CD14-positive monocyte (primary cell): Measurements from ENCODE around the gene KREMEN1. TPM values are rescaled to one million over a fixed set of nuclear protein-coding genes. Genes with fewer than 3 reads are reported as not detected.

Experiments
- DNase-seq, 3 donors: peaks; one replicate each; pipeline ENCODE4 v3.0.0-alpha.2; 2011 to 2022
- H2AFZ ChIP-seq: 2 replicates; pipeline ENCODE4 v1.6.0; 2012; ENCODE audit warnings: mild to moderate bottlenecking, low read depth, low read length, inconsistent platforms; ENCODE audit not compliant: insufficient read depth, poor library complexity, severe bottlenecking
- H3K27ac ChIP-seq, 2 donors: 1 replicate in 1 of 2; 2 replicates in 1 of 2; pipeline ENCODE4 v1.5.1; 2012 to 2013; ENCODE audit warnings: low read length in 2 of 2, control low read depth in 1 of 2, inconsistent platforms in 1 of 2, low read depth in 1 of 2, mild to moderate bottlenecking in 1 of 2
- H3K27me3 ChIP-seq, 2 donors: one replicate each; pipeline versions ENCODE4 v1.6.0 to v1.6.1; 2011 to 2013; ENCODE audit warnings: low read length in 2 of 2; ENCODE audit not compliant: control insufficient read depth in 2 of 2, insufficient read depth in 2 of 2
- H3K36me3 ChIP-seq, 2 donors: replicated peaks in 1 of 2; 1 replicate in 1 of 2; 2 replicates in 1 of 2; pipeline versions ENCODE4 v1.5.1 to v1.6.1; 2012 to 2013; ENCODE audit warnings: low read length in 2 of 2, control low read depth in 1 of 2, inconsistent platforms in 1 of 2, mild to moderate bottlenecking in 1 of 2; ENCODE audit not compliant: insufficient read depth in 2 of 2, control insufficient read depth in 1 of 2
- H3K4me1 ChIP-seq, 2 donors: 1 replicate in 1 of 2; 2 replicates in 1 of 2; pipeline versions ENCODE4 v1.5.1 to v1.6.1; 2012 to 2013; ENCODE audit warnings: low read length in 2 of 2, control low read depth in 1 of 2, inconsistent platforms in 1 of 2, mild to moderate bottlenecking in 1 of 2, moderate library complexity in 1 of 2; ENCODE audit not compliant: insufficient read depth in 2 of 2, control insufficient read depth in 1 of 2
- H3K4me2 ChIP-seq: replicated peaks from 2 replicates; pipeline ENCODE3; 2012; ENCODE audit warnings: low read length, moderate library complexity, mild to moderate bottlenecking; ENCODE audit not compliant: poor library complexity, severe bottlenecking; ENCODE audit errors: extremely low read depth
- H3K4me3 ChIP-seq, 3 experiments: fragments of 200-600 bp in 1 of 3; sonication (generic) in 1 of 3; replicated peaks in 1 of 3; 1 replicate in 2 of 3; 2 replicates in 1 of 3; pipeline ENCODE4 v1.5.1; 2011 to 2013; ENCODE audit warnings: low read length in 3 of 3, mild to moderate bottlenecking in 3 of 3, control low read depth in 2 of 3, low read depth in 2 of 3, inconsistent platforms in 1 of 3, moderate library complexity in 1 of 3
- H3K79me2 ChIP-seq: 2 replicates; pipeline ENCODE4 v1.6.0; 2012; ENCODE audit warnings: mild to moderate bottlenecking, control low read depth, inconsistent platforms, low read length, moderate library complexity; ENCODE audit not compliant: insufficient read depth
- H3K9ac ChIP-seq: 2 replicates; pipeline ENCODE4 v1.6.0; 2017; ENCODE audit warnings: low read length, mild to moderate bottlenecking; ENCODE audit not compliant: insufficient read depth, poor library complexity, severe bottlenecking
- H3K9me3 ChIP-seq, 2 donors: replicated peaks in 1 of 2; 1 replicate in 1 of 2; 2 replicates in 1 of 2; pipeline versions ENCODE4 v1.5.1 to v1.6.1; 2012 to 2013; ENCODE audit warnings: low read length in 2 of 2, control low read depth in 1 of 2; ENCODE audit not compliant: control insufficient read depth in 1 of 2, insufficient read depth in 1 of 2
- H4K20me1 ChIP-seq: 2 replicates; pipeline ENCODE4 v1.6.0; 2012; ENCODE audit warnings: mild to moderate bottlenecking, low read length, control low read depth, moderate library complexity; ENCODE audit not compliant: insufficient read depth
- H3K27ac Mint-ChIP-seq, 7 donors: one replicate each; pipeline ENCODE4 v1.8.0; 2020; ENCODE audit warnings: mild to moderate bottlenecking in 7 of 7, mixed read lengths in 7 of 7, moderate library complexity in 6 of 7, inconsistent platforms in 2 of 7
- H3K27me3 Mint-ChIP-seq, 3 donors: one replicate each; pipeline ENCODE4 v1.8.0; 2021 to 2022; ENCODE audit warnings: low read depth in 3 of 3, mild to moderate bottlenecking in 3 of 3, mixed read lengths in 3 of 3, moderate library complexity in 3 of 3, inconsistent platforms in 1 of 3
- H3K36me3 Mint-ChIP-seq, 2 donors: one replicate each; pipeline ENCODE4 v1.8.0; 2020; ENCODE audit warnings: mixed read lengths in 2 of 2, inconsistent platforms in 1 of 2, mild to moderate bottlenecking in 1 of 2
- H3K4me1 Mint-ChIP-seq: one replicate; pipeline ENCODE4 v1.8.0; 2020; ENCODE audit warnings: mild to moderate bottlenecking, mixed read lengths
- H3K4me3 Mint-ChIP-seq, 2 donors: one replicate each; pipeline ENCODE4 v1.8.0; 2020; ENCODE audit warnings: mild to moderate bottlenecking in 2 of 2, mixed read lengths in 2 of 2, moderate library complexity in 1 of 2
- H3K9me3 Mint-ChIP-seq, 7 donors: one replicate each; pipeline ENCODE4 v1.8.0; 2020 to 2022; ENCODE audit warnings: mixed read lengths in 7 of 7, mild to moderate bottlenecking in 6 of 7, moderate library complexity in 6 of 7, inconsistent platforms in 2 of 7
- WGBS: methylation state at CpG from one replicate; pipeline ENCODE4 v1.1.5; 2013; ENCODE audit warnings: missing lambda C conversion rate; ENCODE audit not compliant: insufficient coverage; 5-methylcytosine and 5-hydroxymethylcytosine counted together
- intact Hi-C, 2 donors: fragments of 100-400 bp; cut with micrococcal nuclease; formaldehyde crosslinking; loops; one replicate each; pipeline versions ENCODE4 v1.15.0 to v1.15.1; 2023
- polyA plus RNA-seq, 3 donors: library from polyadenylated mRNA; depleted of rRNA in 1 of 3; unstranded in 2 of 3; stranded (reverse) in 1 of 3; fragments of 300-500 nt in 2 of 3; fragments of >200 nt in 1 of 3; fragmentation: Illumina TruSeq in 2 of 3; gene quantifications; 1 replicate in 2 of 3; 2 replicates in 1 of 3; pipeline ENCODE4 v1.2.3, GENCODE V29; 2012 to 2021
- TF ChIP-seq, protein P1 (sequence below): fragments of 200-600 bp; IDR thresholded peaks from one replicate; pipeline ENCODE4 v1.8.0; 2022; ENCODE audit warnings: antibody characterized with exemption, mild to moderate bottlenecking

KREMEN1 gene
- polyA plus RNA-seq, 3 donors, result 0.47 to 1.6 (median 0.69) TPM

DNA sequence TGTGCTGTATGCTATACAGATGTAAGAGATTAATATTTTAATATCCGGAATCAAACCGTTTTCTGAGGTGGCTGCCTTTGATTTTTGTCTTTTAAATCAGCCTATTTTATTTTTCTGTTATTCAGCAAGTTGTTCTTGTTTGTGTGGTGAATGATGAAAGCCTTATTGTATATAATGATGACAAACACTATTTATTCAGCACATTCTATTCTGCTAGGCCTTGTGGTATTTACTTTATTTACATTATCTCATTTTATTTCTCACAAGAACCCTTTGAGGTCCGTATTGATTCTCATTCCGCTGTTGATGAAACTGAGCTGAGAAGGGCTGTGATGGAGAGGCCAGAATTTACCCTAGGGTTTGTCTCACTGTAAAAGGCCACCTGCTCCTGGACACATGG is 40.5 kb downstream of the KREMEN1 start:
- intact Hi-C loops, result no loop called here
- no peak for DNase-seq
- H3K27me3 ChIP-seq, result no peaks in the 10 kb centered on the region
- no peaks in the 10 kb centered on the region for H3K9me3 ChIP-seq
- Mint-ChIP-seq H3K36me3 (no peaks in the 10 kb centered on the region), H3K4me3 (no peak overlapping the region), H3K27ac (no peak overlapping the region), H3K27me3 (peaks cover 2 to 6% (median 3%) of the 10 kb centered on the region in 3 donors), H3K9me3 (peaks cover 0 to 4% (median 0%) of the 10 kb centered on the region in 7 donors), H3K4me1 (peaks cover 17% of the 10 kb centered on the region)
- no peaks in the 10 kb centered on the region for H3K79me2 ChIP-seq
- H3K4me3 ChIP-seq, result no peak overlapping the region
- H2AFZ ChIP-seq, result no peak overlapping the region
- TF ChIP-seq, protein P1, sequence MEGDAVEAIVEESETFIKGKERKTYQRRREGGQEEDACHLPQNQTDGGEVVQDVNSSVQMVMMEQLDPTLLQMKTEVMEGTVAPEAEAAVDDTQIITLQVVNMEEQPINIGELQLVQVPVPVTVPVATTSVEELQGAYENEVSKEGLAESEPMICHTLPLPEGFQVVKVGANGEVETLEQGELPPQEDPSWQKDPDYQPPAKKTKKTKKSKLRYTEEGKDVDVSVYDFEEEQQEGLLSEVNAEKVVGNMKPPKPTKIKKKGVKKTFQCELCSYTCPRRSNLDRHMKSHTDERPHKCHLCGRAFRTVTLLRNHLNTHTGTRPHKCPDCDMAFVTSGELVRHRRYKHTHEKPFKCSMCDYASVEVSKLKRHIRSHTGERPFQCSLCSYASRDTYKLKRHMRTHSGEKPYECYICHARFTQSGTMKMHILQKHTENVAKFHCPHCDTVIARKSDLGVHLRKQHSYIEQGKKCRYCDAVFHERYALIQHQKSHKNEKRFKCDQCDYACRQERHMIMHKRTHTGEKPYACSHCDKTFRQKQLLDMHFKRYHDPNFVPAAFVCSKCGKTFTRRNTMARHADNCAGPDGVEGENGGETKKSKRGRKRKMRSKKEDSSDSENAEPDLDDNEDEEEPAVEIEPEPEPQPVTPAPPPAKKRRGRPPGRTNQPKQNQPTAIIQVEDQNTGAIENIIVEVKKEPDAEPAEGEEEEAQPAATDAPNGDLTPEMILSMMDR, result no peak
- no peak overlapping the region for H3K9ac ChIP-seq
- H3K4me2 ChIP-seq, result no peak overlapping the region
- H3K36me3 ChIP-seq, result no peaks in the 10 kb centered on the region
- peaks cover 10 to 18% of the 10 kb centered on the region in 2 donors for H3K4me1 ChIP-seq
- no peak overlapping the region for H3K27ac ChIP-seq
- no CpG with 5 or more reads among the region's 4 CpGs for WGBS
- H4K20me1 ChIP-seq, result no peaks in the 10 kb centered on the region

DNA sequence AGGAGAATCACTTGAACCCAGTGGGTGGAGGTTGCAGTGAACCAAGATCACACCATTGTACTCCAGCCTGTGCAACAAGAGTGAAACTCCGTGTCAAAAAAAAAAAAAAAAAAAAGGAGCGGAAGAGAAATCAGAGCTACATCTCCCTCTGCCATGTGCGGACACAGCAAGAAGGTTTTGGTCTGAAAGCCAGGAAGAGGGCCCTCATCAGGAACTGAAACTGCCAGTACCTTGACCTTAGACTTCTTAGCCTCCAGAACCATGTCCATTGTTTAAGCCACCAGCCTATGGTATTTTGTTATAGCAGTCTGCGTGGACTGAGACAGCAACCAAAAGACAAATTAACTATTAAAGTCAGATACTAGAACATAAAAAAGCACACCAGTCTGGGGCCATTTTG is 41.6 kb downstream of the KREMEN1 start:
- intact Hi-C loops, result no loop called here
- Histone ChIP-seq H3K27ac (no peak overlapping the region), H3K79me2 (no peaks in the 10 kb centered on the region), H3K4me1 (peaks cover 15 to 24% of the 10 kb centered on the region in 2 donors), H3K27me3 (no peaks in the 10 kb centered on the region), H4K20me1 (no peaks in the 10 kb centered on the region), H3K4me3 (no peak overlapping the region), H2AFZ (no peak overlapping the region), H3K36me3 (no peaks in the 10 kb centered on the region), H3K9ac (no peak overlapping the region), H3K9me3 (no peaks in the 10 kb centered on the region), H3K4me2 (no peak overlapping the region)
- Mint-ChIP-seq H3K9me3 (peaks cover 0 to 4% (median 0%) of the 10 kb centered on the region in 7 donors), H3K36me3 (no peaks in the 10 kb centered on the region), H3K27ac (no peak overlapping the region), H3K4me1 (peaks cover 23% of the 10 kb centered on the region), H3K4me3 (no peak overlapping the region), H3K27me3 (peaks cover 2 to 4% (median 4%) of the 10 kb centered on the region in 3 donors)
- WGBS, result no CpG with 5 or more reads among the region's 4 CpGs
- no peak for DNase-seq
- TF ChIP-seq, protein P1, result no peak
